GM20000 (cell line): Measurements from ENCODE around the gene IREB2.

ENCODE experiments used
- DNase-seq: peaks from one replicate; pipeline ENCODE4 v3.0.0; 2012; ENCODE audit warnings: low spot score
- TF ChIP-seq, protein P1 (sequence below): IDR thresholded peaks from 2 replicates; pipeline ENCODE4 v1.5.1; 2012; ENCODE audit warnings: mild to moderate bottlenecking, control low read depth; ENCODE audit errors: extremely low read depth, missing control alignments

The IREB2 gene

GRCh38 chr15:78406016-78406585 lies 31.9 kb upstream of the IREB2 start:
- TF ChIP-seq, protein P1, sequence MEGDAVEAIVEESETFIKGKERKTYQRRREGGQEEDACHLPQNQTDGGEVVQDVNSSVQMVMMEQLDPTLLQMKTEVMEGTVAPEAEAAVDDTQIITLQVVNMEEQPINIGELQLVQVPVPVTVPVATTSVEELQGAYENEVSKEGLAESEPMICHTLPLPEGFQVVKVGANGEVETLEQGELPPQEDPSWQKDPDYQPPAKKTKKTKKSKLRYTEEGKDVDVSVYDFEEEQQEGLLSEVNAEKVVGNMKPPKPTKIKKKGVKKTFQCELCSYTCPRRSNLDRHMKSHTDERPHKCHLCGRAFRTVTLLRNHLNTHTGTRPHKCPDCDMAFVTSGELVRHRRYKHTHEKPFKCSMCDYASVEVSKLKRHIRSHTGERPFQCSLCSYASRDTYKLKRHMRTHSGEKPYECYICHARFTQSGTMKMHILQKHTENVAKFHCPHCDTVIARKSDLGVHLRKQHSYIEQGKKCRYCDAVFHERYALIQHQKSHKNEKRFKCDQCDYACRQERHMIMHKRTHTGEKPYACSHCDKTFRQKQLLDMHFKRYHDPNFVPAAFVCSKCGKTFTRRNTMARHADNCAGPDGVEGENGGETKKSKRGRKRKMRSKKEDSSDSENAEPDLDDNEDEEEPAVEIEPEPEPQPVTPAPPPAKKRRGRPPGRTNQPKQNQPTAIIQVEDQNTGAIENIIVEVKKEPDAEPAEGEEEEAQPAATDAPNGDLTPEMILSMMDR, result no peak
- DNase-seq, result no peak

DNA sequence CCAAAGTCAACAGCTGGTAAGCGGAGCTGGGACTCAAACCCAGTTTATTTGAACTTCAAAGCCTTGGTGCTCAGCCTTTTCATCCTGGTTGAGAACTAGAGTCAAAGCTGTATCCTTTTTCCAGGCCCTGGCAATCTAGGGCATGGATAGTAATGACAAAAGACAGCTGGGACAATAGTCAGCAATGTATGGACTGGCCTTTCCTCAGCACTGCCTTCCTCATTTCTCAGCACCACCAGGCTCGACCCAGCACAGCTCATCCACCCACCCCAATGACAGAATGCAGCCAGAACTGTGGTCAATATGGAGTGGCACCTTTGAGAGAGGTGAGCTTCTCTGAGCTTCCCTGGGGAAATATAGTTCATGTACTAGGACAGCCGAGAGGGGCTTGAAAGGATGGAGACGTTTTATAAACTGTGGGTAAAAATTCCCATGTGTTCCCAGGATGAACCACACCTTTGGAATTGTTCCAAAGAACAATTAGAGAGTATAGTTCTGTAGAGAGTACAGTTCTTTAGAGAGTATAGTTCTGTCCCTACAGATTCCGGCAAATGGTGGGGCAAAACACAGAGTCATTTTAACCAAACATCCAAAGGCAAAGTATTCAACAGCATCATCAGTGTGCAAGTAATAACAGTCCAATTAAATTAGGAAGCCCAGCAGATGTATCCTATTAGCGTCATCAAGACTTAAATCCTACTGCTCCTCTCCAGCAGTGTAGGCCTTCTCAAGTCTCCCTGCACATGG lies 30.2 kb upstream of the IREB2 start:
- TF ChIP-seq, protein P1, result no peak
- DNase-seq, result no peak

DNA sequence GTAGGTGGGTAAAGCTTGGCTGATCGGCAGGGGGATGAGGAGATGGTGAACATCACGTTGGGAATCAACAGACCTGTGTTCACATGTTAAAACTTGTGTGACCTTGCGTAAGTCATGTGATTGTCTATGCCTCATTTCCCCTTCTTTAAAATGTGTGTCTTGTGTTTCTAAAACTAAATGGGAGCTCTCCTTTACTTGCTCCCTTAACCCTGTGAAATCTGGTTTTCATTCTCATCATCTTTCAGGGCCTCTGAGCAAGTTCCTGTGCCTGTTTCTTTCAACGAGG lies 29.7 kb upstream of the IREB2 start:
- DNase-seq, result no peak
- TF ChIP-seq, protein P1, result no peak

DNA sequence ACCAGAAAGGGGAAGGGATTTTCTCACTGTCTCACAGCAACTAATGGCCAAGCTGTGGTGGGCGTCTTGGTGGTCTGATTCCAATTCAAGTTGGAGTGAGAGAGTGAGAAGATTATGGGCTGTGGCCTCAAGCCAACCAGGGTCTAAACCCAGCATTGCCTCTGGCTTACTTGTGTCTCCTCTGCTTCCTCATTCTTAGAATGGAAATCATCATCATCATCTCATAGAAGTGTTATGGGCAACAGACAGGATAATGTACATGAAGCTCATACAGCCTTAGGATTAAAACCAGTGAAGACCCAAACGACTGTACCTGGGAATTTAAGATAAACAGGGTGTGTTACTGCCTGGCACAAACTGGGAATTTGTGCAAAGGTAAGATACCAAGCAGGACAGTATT lies 29.1 kb upstream of the IREB2 start:
- TF ChIP-seq, protein P1, result no peak
- no peak for DNase-seq

DNA sequence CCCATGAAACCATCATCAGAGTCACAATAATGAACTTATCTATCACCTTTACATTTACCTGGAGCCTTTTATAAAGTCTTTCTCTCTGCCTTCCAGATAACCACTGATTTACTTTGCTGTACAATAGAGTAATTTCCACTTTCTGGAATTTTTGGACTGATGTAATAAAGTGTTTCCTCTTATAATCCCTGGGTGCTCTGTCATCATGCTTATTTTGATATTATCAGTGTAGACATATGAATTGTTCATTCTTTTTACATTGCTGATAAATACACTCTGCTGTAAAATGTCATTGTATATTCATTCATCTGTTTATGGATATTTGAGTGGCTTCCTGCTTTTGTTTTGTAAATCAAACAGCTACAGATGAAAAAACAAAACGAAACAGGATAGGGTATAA lies 27.0 kb upstream of the IREB2 start:
- TF ChIP-seq, protein P1, result no peak

DNA sequence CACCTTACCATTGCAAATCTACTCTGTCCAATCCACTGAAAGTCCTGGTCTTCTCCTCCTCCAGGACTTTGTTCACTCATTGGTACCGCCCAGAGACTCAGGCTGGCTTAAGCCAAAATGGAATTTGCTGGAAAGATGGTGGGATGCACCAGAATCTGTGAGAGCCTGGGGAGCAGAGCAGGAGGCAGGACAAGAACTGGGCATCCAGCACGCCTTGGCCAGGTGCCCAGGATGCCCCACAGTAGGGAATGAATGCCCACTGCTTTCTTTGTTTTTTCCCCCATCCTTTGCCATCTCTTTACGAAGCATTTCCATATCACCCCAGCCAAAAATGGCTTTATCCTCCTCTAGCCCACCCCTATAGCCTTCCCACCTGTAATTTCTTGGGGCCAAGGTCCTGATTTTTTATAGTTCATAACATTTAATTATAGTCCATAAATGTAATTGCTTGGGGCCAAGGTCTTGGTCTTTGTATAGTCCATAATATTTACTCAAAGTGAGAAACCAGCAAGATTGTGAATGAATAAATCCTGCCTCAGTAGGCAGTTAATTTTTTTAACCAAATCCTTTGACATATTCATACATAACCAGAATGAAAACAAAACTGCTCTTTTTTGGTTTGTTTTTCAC lies 23.3 kb upstream of the IREB2 start:
- TF ChIP-seq, protein P1, result no peak
- DNase-seq, result no peak

More for the DNA sequence above, 27.0 kb upstream of the IREB2 start:
- DNase-seq, result no peak

DNA sequence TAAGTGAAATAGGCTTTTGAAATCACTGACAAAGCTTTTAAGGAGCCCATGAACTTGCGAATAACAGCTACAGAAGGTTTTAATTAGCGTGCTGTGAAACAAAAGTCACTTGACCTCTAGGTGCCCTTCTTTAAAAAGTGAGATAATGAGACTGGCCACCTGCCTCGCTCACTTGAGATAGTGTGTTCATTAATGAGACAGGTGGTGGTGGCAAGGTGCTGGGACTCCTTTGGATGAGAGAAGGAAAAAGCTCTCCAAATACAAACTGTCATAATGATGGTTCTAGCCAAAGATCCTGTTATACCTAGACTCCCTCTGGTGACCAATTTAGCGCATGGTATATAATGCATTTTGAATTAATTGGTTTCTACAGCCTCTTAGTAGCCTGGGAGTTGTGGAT lies 22.7 kb upstream of the IREB2 start:
- DNase-seq, result no peak
- TF ChIP-seq, protein P1, result no peak
